GM10248 (cell line): ENCODE measurements around the gene C16orf92.

Source experiments
- CTCF ChIA-PET: fragments of 300-600 bp; sonication (Branson Sonifier 250); formaldehyde crosslinking; extraction: SDS; loops from one replicate; lab custom pipeline; 2021; ENCODE audit warnings: antibody characterized with exemption; lab: Yijun Ruan, JAX
- POLR2A ChIA-PET: fragments of 350-650 bp; sonication (Branson Sonifier 250); formaldehyde crosslinking; extraction: SDS; loops from one replicate; lab custom pipeline; 2020; ENCODE audit warnings: antibody characterized with exemption; lab: Yijun Ruan, JAX
- DNase-seq: peaks from one replicate; pipeline ENCODE4 v3.0.0; 2012; ENCODE audit errors: extremely low spot score
- CTCF ChIP-seq: IDR thresholded peaks from 2 replicates; pipeline ENCODE4 v1.5.1; 2012; ENCODE audit warnings: mild to moderate bottlenecking, low read depth; ENCODE audit errors: extremely low read depth, missing control alignments, control extremely low read depth

The C16orf92 gene

GRCh38 chr16:30022887-30023286 is at the start of gene C16orf92:
C16orf92 (plus strand) TSS chr16:30023198; CDS start chr16:30023341, 143 bp downstream.
- TF ChIP-seq CTCF, result no peak
- ChIA-PET POLR2A (interaction anchor here (0.6 kb wide), 1 partner anchor 172 kb away, joined by 5 read pairs; no protein-coding TSS in a partner anchor), CTCF (interaction anchor here (0.9 to 3.4 kb wide), 6 partner anchors 10 to 331 kb away, joined by 3 to 18 read pairs (median 4); partner anchors contain the start of genes TBX6 and TLCD3B)

GRCh38 chr16:29973384-29974246 is 49.4 kb upstream of the C16orf92 start, which contains the start of gene TAOK2:
TAOK2 (plus strand) TSS chr16:29973868; CDS start chr16:29977773, 3,905 bp downstream.
- CTCF ChIA-PET, result interaction anchor here (0.6 to 4.4 kb wide), 12 partner anchors 9 to 183 kb away, joined by 3 to 32 read pairs (median 6); partner anchors contain the start of genes KIF22, TLCD3B and TMEM219
- POLR2A ChIA-PET, result interaction anchor here (0.6 to 1.1 kb wide), 6 partner anchors 12 to 157 kb away, joined by 3 to 7 read pairs (median 4); partner anchors contain the start of genes HIRIP3, PAGR1 and TMEM219
- TF ChIP-seq CTCF, result no peak
- DNase-seq, result peak; percentile 100

More at GRCh38 chr16:30022887-30023286, at the start of gene C16orf92:
- no peak for DNase-seq

GRCh38 chr16:29974291-29975133 is 48.5 kb upstream of the C16orf92 start:
- ChIA-PET POLR2A (interaction anchor here (0.6 to 0.9 kb wide), 3 partner anchors 15 to 41 kb away, joined by 3 to 7 read pairs (median 4); no protein-coding TSS in a partner anchor), CTCF (interaction anchor here (1.5 to 4.4 kb wide), 7 partner anchors 13 to 126 kb away, joined by 4 to 32 read pairs (median 8); partner anchors contain the start of genes TLCD3B and TMEM219)
- TF ChIP-seq CTCF, result no peak
- DNase-seq, result peak; percentile 41

GRCh38 chr16:29975134-29975538 is 47.9 kb upstream of the C16orf92 start:
- TF ChIP-seq CTCF, result no peak
- DNase-seq, result no peak
- ChIA-PET POLR2A (interaction anchor here (0.8 kb wide), 1 partner anchor 19 kb away, joined by 4 read pairs; no protein-coding TSS in a partner anchor), CTCF (interaction anchor here (1.5 to 4.1 kb wide), 5 partner anchors 12 to 127 kb away, joined by 4 to 25 read pairs (median 7); partner anchors contain the start of genes TLCD3B and TMEM219)

GRCh38 chr16:29975811-29976511 is 47.0 kb upstream of the C16orf92 start:
- TF ChIP-seq CTCF, result no peak
- ChIA-PET POLR2A (interaction anchor here (0.8 to 1.1 kb wide), 2 partner anchors 13 to 18 kb away, joined by 4 to 5 read pairs; no protein-coding TSS in a partner anchor), CTCF (interaction anchor here (1.1 to 4.1 kb wide), 7 partner anchors 11 to 127 kb away, joined by 3 to 25 read pairs (median 4); partner anchors contain the start of genes TLCD3B and TMEM219)

More at GRCh38 chr16:29975811-29976511, 47.0 kb upstream of the C16orf92 start:
- no peak for DNase-seq
